ENCODE measurements around the gene TAS2R5.

DNA sequence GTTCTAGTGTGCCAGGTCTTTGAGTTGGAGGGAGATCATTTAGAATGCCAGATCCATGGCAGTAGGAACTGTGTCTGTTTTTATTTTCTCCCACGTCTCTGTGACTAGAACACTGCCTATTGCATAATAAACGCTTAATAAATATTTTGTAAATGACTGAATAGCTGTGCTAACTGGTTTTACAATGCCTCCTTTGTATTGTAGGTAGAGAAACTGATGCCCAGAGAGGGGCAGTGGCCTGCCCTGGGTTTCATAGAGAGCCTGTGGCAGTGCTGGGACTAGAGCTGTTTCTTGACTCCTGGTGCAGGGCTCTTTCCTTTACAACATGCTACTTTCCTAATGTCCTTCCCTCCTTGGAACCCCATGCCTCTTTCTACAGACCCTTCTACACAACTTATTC, 2.5 kb downstream of the TAS2R5 start:
- TF ChIP-seq, protein P1, sequence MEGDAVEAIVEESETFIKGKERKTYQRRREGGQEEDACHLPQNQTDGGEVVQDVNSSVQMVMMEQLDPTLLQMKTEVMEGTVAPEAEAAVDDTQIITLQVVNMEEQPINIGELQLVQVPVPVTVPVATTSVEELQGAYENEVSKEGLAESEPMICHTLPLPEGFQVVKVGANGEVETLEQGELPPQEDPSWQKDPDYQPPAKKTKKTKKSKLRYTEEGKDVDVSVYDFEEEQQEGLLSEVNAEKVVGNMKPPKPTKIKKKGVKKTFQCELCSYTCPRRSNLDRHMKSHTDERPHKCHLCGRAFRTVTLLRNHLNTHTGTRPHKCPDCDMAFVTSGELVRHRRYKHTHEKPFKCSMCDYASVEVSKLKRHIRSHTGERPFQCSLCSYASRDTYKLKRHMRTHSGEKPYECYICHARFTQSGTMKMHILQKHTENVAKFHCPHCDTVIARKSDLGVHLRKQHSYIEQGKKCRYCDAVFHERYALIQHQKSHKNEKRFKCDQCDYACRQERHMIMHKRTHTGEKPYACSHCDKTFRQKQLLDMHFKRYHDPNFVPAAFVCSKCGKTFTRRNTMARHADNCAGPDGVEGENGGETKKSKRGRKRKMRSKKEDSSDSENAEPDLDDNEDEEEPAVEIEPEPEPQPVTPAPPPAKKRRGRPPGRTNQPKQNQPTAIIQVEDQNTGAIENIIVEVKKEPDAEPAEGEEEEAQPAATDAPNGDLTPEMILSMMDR (IDR thresholded peaks at IDR 0.05) = no peak
- TF ChIP-seq POLR2A (IDR thresholded peaks at IDR 0.05) = no peak

All from sigmoid colon (tissue), 3 donors.